GM12872 (cell line): ENCODE results near the gene LIMS2.

Experiments used
- TF ChIP-seq, protein P1 (sequence below): IDR thresholded peaks from 3 replicates; pipeline ENCODE4 v1.5.1; 2011; ENCODE audit warnings: low read depth, mild to moderate bottlenecking, low read length, moderate library complexity; ENCODE audit not compliant: insufficient read depth

Gene LIMS2

DNA sequence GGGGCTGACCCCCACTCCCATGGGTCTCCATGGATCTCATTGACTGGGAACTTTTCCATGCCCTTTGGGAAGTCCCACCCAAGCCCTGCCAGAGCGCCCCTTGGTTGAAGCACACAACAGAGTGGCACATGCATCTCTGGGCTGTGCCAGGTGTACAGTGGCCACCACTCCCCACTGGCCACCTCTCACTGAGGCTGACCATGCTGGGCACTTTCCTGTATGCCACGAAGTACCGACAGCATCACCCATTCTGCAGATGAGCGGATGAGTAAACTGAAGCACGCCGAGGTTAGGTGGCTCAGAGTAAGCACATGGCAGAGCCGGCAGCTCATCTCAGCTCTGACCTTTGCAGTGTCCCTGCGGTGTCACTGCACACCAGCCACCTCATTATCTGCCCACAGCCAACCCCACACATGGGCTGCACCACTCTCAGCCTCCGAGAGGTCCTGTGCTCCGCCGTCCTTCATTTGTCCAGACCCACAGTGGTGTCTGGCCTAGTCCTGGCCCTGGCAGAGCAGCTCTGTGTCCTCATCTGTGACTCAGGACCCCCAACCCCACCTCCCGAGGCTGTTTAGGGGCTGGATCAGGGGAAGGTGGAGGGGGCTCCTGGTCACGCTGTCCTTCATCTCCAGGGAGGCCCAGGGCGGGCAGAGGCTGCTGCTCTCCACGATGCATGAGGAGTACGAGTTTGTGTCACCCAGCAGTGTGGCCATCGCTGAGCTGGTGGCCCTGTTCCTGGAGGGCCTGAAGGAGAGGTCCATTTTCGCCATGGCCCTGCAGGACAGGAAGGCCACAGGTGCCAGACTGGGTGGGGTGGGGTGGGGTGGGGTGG, 47.4 kb downstream of the LIMS2 start:
- TF ChIP-seq, protein P1, sequence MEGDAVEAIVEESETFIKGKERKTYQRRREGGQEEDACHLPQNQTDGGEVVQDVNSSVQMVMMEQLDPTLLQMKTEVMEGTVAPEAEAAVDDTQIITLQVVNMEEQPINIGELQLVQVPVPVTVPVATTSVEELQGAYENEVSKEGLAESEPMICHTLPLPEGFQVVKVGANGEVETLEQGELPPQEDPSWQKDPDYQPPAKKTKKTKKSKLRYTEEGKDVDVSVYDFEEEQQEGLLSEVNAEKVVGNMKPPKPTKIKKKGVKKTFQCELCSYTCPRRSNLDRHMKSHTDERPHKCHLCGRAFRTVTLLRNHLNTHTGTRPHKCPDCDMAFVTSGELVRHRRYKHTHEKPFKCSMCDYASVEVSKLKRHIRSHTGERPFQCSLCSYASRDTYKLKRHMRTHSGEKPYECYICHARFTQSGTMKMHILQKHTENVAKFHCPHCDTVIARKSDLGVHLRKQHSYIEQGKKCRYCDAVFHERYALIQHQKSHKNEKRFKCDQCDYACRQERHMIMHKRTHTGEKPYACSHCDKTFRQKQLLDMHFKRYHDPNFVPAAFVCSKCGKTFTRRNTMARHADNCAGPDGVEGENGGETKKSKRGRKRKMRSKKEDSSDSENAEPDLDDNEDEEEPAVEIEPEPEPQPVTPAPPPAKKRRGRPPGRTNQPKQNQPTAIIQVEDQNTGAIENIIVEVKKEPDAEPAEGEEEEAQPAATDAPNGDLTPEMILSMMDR, result no peak

DNA sequence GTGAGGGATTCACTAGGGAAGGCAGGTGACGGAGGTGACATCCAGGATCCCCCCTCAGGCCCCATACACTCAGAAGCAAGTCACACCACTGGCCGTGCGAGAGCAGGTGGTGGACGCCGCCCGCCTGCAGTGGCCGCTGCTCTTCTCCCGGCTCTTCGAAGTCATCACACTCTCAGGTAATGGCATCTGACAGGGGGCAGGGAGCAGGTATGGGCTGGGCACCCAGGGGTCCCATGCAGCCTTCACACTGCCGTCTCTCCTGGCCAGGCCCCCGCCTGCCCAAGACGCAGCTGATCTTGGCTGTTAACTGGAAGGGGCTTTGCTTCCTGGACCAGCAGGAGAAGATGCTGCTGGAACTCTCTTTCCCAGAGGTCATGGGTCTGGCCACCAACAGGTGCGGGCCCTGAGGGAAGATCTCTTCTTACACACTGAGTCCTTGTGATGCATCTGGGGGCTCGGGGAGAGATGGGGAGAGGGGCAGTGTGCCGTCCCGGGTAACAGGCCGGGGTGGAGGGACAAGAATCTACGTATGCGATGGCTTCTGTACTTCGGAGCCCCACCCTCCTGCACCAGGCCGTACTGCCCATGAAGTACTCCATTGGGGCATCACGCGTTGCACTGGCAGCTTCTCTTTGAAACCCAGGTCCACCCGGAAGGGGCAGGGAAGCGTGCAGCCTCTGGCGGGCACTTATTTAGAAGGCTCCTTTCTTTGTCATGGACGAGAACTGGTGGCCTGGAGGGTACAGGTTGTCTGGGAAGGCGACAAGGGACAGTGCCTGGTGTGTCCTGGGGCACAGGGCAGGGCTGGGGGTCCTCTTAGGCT, 48.2 kb downstream of the LIMS2 start:
- TF ChIP-seq, protein P1, result no peak

DNA sequence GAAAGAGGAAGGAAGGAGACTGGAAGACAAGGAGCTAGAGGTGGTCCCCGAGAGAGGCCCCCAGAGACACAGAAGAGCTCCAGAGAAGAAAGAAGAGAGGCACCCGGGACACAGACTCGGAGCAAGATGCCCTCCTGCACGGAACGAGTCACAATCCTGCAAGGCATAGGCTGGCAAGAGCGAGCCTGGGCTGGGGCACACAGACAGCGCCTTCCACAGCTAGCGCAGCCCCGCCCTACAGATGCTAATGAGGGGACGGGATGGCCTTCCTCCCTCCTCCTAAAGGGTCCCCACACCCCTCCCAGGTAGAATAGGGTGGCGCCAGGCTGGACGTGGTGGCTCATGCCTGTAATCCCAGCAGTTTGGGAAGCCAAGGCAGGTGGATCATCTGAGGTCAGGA, 49.2 kb downstream of the LIMS2 start:
- TF ChIP-seq, protein P1, result no peak

DNA sequence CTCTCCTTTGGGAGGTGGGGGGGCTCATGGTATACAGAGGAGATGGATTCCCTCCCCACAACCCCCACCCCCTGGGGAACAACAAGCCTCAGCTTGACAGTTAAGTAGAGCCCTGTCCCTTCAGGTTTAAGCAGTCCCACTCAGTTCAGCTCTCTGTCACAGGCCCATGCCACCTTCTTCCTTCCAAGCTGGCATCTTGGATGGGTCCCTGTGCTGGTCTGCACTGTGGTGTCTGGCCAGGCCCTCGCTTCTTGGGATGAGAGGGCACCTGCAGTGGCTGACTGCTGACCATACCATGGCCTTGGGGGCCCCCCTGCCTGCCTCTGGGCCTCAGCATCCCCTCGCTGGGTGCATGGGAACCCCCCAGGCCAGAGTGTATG, 49.8 kb downstream of the LIMS2 start:
- TF ChIP-seq, protein P1, result no peak

DNA sequence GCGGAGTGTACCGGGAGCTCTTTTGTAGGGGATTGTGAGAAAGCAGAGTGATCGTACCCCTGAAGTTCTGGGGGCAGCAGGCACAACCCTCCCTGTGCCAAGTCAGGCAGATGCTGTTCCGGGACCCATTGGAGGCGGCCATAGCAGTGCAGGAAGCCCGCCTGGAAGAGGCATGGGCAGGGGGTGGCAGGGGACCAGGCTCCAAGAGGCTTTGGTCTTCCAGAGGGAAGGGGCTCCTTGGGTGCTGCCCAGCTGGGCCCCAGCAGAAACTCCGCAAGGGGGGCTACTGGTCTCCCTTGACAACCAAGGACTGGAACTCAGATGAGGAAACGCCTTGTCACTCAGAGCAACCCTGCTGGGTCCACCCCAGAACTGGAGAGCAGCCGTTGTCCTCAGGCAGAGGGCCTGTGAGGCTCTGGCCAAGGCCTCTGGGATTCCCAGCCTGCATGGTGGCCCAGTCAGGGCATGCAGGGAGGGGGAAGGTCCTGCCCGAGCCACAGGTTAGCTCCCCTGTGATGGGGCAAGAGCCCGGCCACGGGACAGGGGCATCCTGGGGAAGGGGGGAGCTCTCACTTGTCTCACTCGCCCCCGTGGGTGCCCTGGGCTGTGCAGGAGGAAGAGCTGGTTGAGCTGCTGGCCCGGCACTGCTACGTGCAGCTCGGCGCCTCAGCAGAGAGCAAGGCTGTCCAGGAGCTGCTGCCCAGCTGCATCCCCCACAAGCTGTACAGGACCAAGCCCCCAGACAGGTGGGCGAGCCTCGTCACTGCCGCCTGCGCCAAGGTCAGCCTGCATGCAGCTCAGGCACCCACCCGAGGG, 50.4 kb downstream of the LIMS2 start:
- TF ChIP-seq, protein P1, result no peak

DNA sequence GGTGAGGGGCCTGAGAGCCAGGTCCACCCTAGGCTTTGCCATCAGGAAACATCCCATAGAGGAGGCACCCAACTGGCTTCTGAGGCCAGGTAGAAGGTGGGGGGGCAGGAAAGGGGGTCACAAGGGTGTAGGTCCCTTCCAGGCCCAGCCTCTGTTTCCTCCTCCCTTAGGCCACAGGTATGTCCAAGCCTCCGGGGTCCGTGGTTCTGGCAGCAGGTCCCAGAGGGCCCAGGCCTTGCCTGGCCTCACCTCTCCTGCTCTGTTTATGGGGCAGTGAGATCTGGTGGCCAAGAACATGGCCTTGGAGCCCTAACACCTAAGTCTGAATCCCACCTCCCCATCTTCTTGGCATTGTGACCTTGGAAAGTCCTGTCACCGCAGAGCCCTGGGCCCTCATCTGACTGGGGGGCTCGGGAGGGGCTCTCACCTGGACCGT, 51.0 kb downstream of the LIMS2 start:
- TF ChIP-seq, protein P1, result no peak
